Stomach (tissue), 9 donors: ENCODE data around the gene SLC35F4. TPM values are rescaled to one million over a fixed set of nuclear protein-coding genes. Genes with fewer than 3 reads are reported as not detected.

ENCODE experiments used
- DNase-seq, 2 donors: peaks; one replicate each; pipeline versions ENCODE4 v3.0.0 to v3.0.0-alpha.2; 2013 to 2019
- H3K27ac ChIP-seq, 5 donors: fragments of 200-600 bp in 4 of 5; sonication (generic) in 4 of 5; one replicate each; pipeline ENCODE4 v1.5.1; 2013 to 2019; ENCODE audit warnings: mild to moderate bottlenecking in 1 of 5, moderate library complexity in 1 of 5
- H3K27me3 ChIP-seq, 3 donors: fragments of 200-600 bp; sonication (generic); one replicate each; pipeline ENCODE4 v1.5.1; 2017 to 2019; ENCODE audit warnings: mixed run types in 1 of 3
- H3K36me3 ChIP-seq, 4 donors: fragments of 200-600 bp; sonication (generic); 1 replicate in 3 of 4; 2 replicates in 1 of 4; pipeline ENCODE4 v1.5.1; 2016 to 2019
- H3K4me1 ChIP-seq, 4 donors: fragments of 200-600 bp; sonication (generic); one replicate each; pipeline ENCODE4 v1.5.1; 2016 to 2019
- H3K4me3 ChIP-seq, 4 donors: fragments of 200-600 bp; sonication (generic) in 3 of 4; one replicate each; pipeline ENCODE4 v1.5.1; 2016 to 2019; ENCODE audit warnings: mild to moderate bottlenecking in 1 of 4
- H3K9me3 ChIP-seq, 4 donors: fragments of 200-600 bp; sonication (generic); one replicate each; pipeline ENCODE4 v1.5.1; 2016 to 2019
- EP300 ChIP-seq: sonication (generic); formaldehyde crosslinking; IDR thresholded peaks from one replicate; pipeline ENCODE4 v1.6.1; 2017; ENCODE audit warnings: antibody characterized with exemption
- POLR2A ChIP-seq, 4 donors: fragments of 450-650 bp; IDR thresholded peaks; one replicate each; pipeline ENCODE4 v1.6.1; 2016; ENCODE audit warnings: antibody characterized with exemption in 4 of 4, control low read depth in 2 of 4, mild to moderate bottlenecking in 1 of 4, moderate library complexity in 1 of 4
- POLR2AphosphoS5 ChIP-seq, 3 donors: sonication (generic); formaldehyde crosslinking; IDR thresholded peaks; one replicate each; pipeline ENCODE4 v1.6.1; 2016; ENCODE audit warnings: antibody characterized with exemption in 3 of 3
- WGBS, 5 donors: extraction: QIAGEN DNeasy Blood & Tissue Kit in 3 of 5; methylation state at CpG; one replicate each; pipeline versions ENCODE4 v1.1.5 to v1.1.7; 2013 to 2018; 5-methylcytosine and 5-hydroxymethylcytosine counted together
- intact Hi-C: fragments of 100-400 bp; cut with DNase I; formaldehyde crosslinking; loops from one replicate; pipeline ENCODE4 v1.15.1; 2023; ENCODE audit warnings: low total_unique reads
- polyA plus RNA-seq, 3 donors: library from polyadenylated mRNA; stranded (reverse); fragments of 200-250 nt; gene quantifications; one replicate each; pipeline ENCODE4 v1.2.3, GENCODE V29; 2013
- total RNA-seq, 5 donors: library from RNA; depleted of rRNA; stranded (reverse); fragments of >200 nt; gene quantifications; one replicate each; pipeline versions ENCODE4 v1.1.0 to v1.2.3, GENCODE V29; 2014 to 2016
- TF ChIP-seq, protein P1 (sequence below), 7 experiments: fragments of 450-650 bp in 4 of 7; fragments of 200-600 bp in 3 of 7; sonication (generic) in 3 of 7; IDR thresholded peaks; one replicate each; pipeline ENCODE4 v1.5.1; 2016 to 2019; ENCODE audit warnings: antibody characterized with exemption in 7 of 7, control low read depth in 2 of 7, mild to moderate bottlenecking in 1 of 7
- donor health status: healthy with polysubstance abuse.
- donor health status: Bipolar disorder and iron deficiency.
- donor health status: healthy.

SLC35F4 gene
- total and polyA plus RNA-seq, 8 donors: 0.19 TPM; not detected in 7

DNA sequence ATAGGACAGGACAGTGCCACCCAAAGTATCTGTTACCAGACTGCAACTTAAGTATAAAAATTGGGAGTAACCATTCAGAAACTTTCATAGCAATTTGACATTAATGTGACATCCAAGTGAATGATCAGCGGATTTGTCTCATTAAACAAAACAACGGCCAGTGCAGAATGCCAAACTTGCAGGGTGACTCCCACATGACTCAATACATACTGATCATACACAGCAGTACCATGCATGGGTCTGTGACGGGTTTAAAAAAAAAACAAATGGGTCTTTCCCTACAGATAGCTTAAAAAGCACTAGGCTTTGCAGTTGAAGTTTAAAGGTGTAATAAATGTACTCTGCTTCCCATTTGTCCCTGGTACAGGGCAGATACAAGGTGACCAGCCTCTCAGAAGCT is 116.6 kb downstream of the SLC35F4 start:
- H3K4me1 ChIP-seq: peaks cover 0 to 15% (median 6%) of the 10 kb centered on the region in 4 donors
- H3K27me3 ChIP-seq: no peaks in the 10 kb centered on the region
- no peaks in the 10 kb centered on the region for H3K9me3 ChIP-seq
- intact Hi-C loops: no loop called here
- H3K4me3 ChIP-seq: no peak overlapping the region
- H3K36me3 ChIP-seq: no peaks in the 10 kb centered on the region
- no peak for TF ChIP-seq POLR2A (IDR thresholded peaks at IDR 0.05)
- TF ChIP-seq, protein P1, sequence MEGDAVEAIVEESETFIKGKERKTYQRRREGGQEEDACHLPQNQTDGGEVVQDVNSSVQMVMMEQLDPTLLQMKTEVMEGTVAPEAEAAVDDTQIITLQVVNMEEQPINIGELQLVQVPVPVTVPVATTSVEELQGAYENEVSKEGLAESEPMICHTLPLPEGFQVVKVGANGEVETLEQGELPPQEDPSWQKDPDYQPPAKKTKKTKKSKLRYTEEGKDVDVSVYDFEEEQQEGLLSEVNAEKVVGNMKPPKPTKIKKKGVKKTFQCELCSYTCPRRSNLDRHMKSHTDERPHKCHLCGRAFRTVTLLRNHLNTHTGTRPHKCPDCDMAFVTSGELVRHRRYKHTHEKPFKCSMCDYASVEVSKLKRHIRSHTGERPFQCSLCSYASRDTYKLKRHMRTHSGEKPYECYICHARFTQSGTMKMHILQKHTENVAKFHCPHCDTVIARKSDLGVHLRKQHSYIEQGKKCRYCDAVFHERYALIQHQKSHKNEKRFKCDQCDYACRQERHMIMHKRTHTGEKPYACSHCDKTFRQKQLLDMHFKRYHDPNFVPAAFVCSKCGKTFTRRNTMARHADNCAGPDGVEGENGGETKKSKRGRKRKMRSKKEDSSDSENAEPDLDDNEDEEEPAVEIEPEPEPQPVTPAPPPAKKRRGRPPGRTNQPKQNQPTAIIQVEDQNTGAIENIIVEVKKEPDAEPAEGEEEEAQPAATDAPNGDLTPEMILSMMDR (IDR thresholded peaks at IDR 0.05): no peak
- H3K27ac ChIP-seq: no peak overlapping the region
- no peak for DNase-seq
- 62 to 74% (median 72%) methylated on average over 3 of the region's 3 CpGs for WGBS, 5 donors

DNA sequence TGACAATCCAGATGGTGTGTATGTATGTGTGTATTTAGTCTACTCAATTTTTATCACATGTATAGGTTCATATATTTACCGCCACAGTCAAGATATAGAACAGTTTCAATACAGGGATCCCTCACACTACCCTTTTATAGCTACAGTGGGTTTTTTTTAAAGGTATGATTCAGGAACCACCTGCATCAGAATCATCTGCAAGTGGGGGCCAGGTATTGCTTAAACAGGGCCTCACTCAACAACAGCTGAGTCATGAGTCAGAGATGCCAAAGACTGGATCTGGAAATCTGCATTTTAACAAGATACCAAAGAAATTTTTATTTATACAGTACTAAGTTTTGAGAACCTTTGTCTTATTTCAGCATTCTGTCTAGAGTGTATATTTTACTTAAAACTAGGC is 117.6 kb downstream of the SLC35F4 start:
- Histone ChIP-seq H3K36me3 (no peaks in the 10 kb centered on the region), H3K4me3 (no peak overlapping the region), H3K27me3 (no peaks in the 10 kb centered on the region), H3K4me1 (peaks cover 0 to 15% (median 6%) of the 10 kb centered on the region in 4 donors), H3K9me3 (no peaks in the 10 kb centered on the region), H3K27ac (no peak overlapping the region)
- TF ChIP-seq POLR2A (IDR thresholded peaks at IDR 0.05): no peak
- no peak for DNase-seq
- 88 to 97% (median 93%) methylated on average over 1 of the region's 1 CpG for WGBS, 5 donors
- intact Hi-C loops: no loop called here

GRCh38 chr14:57747036-57747435 is 118.9 kb downstream of the SLC35F4 start:
- Histone ChIP-seq H3K27me3 (no peaks in the 10 kb centered on the region), H3K4me1 (peaks cover 0 to 15% (median 6%) of the 10 kb centered on the region in 4 donors), H3K27ac (peak overlapping the region in 1 of 5 donors; percentile 37), H3K9me3 (no peaks in the 10 kb centered on the region), H3K4me3 (no peak overlapping the region), H3K36me3 (no peaks in the 10 kb centered on the region)
- WGBS, 5 donors: 24 to 49% (median 43%) methylated on average over 4 of the region's 4 CpGs
- intact Hi-C loops: no loop called here
- peak; percentile 73 to 76 for DNase-seq
- TF ChIP-seq, protein P1 (IDR thresholded peaks at IDR 0.05): no peak
- TF ChIP-seq EP300: no peak
- TF ChIP-seq POLR2A (IDR thresholded peaks at IDR 0.05): no peak
- TF ChIP-seq POLR2AphosphoS5 (IDR thresholded peaks at IDR 0.05): peak in 2 of 3 donors; percentile 46 to 74

GRCh38 chr14:57746563-57746962 is 119.3 kb downstream of the SLC35F4 start:
- no peaks in the 10 kb centered on the region for H3K27me3 ChIP-seq
- H3K27ac ChIP-seq: peak overlapping the region in 1 of 5 donors; percentile 37
- DNase-seq: no peak
- H3K36me3 ChIP-seq: no peaks in the 10 kb centered on the region
- H3K4me3 ChIP-seq: no peak overlapping the region
- no peaks in the 10 kb centered on the region for H3K9me3 ChIP-seq
- peaks cover 0 to 15% (median 6%) of the 10 kb centered on the region in 4 donors for H3K4me1 ChIP-seq
- 55 to 67% (median 61%) methylated on average over 1 of the region's 1 CpG for WGBS, 5 donors
- intact Hi-C loops: no loop called here
- TF ChIP-seq, protein P1 (IDR thresholded peaks at IDR 0.05): no peak
- no peak for TF ChIP-seq EP300

GRCh38 chr14:57739516-57739915 is 126.4 kb downstream of the SLC35F4 start:
- Histone ChIP-seq H3K4me3 (no peak overlapping the region), H3K27me3 (no peaks in the 10 kb centered on the region), H3K36me3 (no peaks in the 10 kb centered on the region), H3K27ac (no peak overlapping the region), H3K9me3 (no peaks in the 10 kb centered on the region), H3K4me1 (no peaks in the 10 kb centered on the region)
- DNase-seq: no peak
- WGBS, 5 donors: 53 to 62% (median 58%) methylated on average over 2 of the region's 2 CpGs
- intact Hi-C loops: no loop called here
- no peak for TF ChIP-seq POLR2AphosphoS5 (IDR thresholded peaks at IDR 0.05)
- TF ChIP-seq, protein P1 (IDR thresholded peaks at IDR 0.05): no peak
- no peak for TF ChIP-seq POLR2A (IDR thresholded peaks at IDR 0.05)
- TF ChIP-seq EP300: no peak
